GM19025 (cell line): ENCODE measurements around the gene ELOB.

Experiments used
- ATAC-seq: cut with Tn5 transposase; IDR thresholded peaks from one replicate; pipeline ENCODE4 v1.9.1; 2021; ENCODE audit warnings: mild to moderate bottlenecking, low read depth, moderate library complexity; ENCODE audit not compliant: unreplicated experiment

ELOB gene

DNA sequence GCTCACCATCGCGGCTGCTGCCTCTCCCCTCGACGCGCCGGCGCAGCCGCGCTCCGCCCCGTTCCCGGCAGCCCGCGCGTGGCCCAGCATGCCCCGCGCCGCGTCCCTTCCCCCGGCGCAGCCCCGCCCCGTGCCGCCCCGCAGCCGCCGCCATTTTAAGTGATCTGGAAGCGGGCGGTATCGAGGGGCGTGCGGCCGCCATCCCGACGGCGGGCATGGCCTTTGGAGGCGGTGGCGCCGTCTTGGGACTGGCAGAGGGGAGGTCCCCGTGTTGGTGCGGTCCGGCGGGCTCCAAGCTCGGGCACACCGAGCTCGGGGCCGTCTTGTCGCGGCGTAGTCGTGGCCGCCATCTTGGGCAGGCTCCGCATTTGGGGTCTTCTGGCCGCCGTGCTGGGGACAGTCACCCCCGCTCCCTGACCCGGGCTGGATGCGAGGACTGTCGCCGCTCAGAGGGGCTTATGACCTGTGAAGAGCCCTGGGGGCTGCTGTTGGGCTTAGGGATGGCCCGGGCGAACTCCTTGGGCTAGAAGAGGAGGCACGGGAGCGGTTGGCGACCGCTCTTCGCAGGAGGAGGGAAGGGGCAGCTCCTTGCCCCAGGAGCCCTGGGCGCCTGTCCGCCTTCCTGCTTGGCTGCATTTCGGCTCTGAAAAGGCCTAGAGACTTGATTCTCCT is at the start of gene ELOB:
Gene ELOB (minus strand): TSS at position 50 of the 672 bp plus-strand sequence. CDS start 41 bp downstream, at position 9.
- peak; percentile 82 for ATAC-seq

DNA sequence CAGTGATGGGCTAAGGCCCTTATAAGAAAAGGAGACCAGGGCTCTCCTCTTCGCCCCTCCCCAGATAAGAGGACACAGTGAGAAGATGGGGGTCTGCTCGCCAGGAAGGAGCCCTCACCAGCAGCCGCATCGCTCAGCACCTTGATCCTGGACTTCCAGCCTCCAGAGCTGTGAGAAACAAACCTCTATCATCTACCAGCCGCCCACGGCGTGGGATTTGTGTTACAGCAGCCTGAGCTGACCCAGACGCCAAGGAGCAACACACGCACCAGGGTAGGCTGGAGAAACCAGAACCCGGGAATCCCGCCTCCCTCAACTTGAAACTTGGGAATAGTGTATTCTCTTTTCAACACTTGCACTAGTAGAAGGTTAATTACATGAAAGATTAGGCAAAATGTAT is 48.8 kb upstream of the ELOB start:
- ATAC-seq, result no peak

GRCh38 chr16:2825049-2825742 is 48.1 kb upstream of the ELOB start:
- ATAC-seq, result no peak

DNA sequence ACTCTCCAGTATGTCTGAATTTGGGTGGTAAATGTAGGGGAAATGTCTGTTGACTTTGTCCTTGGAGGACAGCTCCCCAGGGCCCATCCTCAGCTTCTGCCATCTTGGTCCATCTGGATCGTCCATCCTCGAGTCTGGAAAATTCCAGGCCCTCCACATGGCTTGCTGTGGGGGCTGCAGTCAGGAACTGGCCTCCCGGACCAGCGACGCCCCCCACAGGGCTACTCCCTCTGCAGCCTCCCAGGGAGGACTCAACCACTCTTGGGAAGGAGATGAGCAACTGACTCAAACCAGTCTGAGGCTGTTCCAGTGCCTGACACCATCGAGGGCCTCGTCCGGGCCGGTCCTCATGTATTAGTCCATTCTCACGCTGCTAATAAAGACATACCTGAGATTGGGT is 47.5 kb upstream of the ELOB start:
- ATAC-seq, result no peak

DNA sequence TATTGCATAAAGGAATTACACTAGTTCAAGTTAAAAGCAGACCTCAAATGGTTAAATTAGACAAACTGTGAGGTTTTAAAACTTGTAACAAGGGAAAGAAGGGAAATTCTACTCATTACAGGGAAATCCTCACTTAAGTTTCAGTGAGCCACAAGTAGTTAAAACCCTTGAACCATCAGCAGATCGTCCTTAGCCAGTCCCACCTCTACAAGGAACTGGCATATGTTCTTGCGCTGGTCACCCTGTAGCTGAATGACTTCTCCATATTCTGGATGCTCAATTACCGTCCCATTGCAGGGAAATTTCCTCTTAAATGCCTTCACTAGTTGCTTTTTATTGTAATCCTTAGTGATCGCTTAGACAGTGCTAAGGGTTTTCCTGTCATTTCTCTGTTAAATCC is 45.4 kb upstream of the ELOB start:
- ATAC-seq, result no peak

DNA sequence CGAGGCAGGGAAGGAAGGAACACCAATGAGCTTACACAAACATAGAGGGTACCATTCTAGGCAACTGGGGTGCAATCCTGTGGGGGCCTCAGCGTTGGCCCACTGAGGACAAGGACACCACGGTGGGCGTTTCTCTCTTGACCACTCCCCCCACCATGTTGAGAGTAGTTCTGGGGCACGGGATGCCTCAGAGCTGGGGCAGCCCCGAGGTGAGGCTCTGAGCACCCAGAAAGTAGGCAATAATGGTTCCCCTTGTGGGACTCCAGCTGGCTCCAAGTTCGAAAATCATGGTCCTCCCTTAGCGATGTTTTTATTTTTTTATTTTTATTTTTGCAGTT is 45.0 kb upstream of the ELOB start:
- ATAC-seq, result no peak

GRCh38 chr16:2821487-2822157 is 44.5 kb upstream of the ELOB start:
- ATAC-seq, result no peak

DNA sequence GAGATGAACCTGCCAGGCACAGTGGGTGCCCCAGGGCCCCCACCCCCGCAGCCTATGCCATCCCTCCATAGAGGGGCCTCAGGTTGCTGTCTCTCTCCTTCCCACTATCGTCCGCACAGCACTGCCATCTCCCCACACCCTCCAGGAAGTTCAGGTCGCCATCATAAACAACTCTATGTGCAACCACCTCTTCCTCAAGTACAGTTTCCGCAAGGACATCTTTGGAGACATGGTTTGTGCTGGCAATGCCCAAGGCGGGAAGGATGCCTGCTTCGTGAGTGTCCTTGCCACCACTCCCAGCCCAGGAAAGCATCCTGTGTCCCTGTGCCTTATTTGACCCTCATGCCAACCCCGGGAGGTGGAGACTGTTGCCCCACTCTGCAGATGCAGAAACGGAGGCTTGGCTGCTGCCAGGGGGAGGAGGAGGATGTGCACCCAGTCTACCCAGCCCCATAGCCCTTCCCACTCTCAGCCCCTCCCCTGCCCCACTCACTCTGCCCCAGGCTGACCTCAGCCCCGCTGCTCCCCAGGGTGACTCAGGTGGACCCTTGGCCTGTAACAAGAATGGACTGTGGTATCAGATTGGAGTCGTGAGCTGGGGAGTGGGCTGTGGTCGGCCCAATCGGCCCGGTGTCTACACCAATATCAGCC is 43.9 kb upstream of the ELOB start:
- ATAC-seq, result no peak

GRCh38 chr16:2819939-2820835 is 43.1 kb upstream of the ELOB start:
- no peak for ATAC-seq

DNA sequence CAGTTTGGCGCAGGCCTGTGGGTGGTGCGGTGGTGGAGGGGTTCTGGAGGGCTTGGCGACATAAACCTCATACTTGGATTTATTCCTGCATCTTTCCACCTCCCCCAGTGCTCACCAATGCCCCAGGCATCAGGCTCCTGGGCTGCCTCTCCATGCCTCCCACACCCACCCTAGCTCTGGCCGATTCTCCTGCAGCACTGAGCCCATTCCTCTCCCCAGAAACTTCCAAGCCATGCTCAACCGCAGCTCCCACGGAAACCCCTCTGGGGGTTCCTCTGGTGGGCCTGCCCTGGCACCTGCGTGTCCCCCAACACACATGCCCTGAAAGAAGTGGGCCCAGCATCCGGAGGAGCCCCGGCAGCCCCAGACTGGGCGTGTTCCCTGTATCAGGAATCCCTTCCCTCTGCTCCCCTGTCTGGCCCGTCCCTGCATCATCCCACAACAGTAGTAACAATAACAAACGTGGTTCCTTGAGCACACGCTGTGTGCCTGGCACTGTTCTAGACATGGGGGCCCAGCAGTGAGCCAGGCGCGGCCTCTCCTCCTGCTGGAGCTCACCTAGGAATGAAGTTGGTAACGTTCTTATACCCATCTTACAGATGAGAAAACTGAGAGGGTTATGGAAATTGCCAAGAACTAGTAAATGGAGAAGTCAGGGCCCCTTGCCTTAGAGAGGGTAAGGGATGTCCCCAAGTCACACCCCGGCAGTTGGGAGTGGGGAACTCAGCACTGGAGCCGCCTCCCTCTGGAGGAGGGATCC is 42.3 kb upstream of the ELOB start:
- no peak for ATAC-seq

- ATAC-seq, result no peak
Observed at GRCh38 chr16:2818272-2818876, 41.3 kb upstream of the ELOB start.

DNA sequence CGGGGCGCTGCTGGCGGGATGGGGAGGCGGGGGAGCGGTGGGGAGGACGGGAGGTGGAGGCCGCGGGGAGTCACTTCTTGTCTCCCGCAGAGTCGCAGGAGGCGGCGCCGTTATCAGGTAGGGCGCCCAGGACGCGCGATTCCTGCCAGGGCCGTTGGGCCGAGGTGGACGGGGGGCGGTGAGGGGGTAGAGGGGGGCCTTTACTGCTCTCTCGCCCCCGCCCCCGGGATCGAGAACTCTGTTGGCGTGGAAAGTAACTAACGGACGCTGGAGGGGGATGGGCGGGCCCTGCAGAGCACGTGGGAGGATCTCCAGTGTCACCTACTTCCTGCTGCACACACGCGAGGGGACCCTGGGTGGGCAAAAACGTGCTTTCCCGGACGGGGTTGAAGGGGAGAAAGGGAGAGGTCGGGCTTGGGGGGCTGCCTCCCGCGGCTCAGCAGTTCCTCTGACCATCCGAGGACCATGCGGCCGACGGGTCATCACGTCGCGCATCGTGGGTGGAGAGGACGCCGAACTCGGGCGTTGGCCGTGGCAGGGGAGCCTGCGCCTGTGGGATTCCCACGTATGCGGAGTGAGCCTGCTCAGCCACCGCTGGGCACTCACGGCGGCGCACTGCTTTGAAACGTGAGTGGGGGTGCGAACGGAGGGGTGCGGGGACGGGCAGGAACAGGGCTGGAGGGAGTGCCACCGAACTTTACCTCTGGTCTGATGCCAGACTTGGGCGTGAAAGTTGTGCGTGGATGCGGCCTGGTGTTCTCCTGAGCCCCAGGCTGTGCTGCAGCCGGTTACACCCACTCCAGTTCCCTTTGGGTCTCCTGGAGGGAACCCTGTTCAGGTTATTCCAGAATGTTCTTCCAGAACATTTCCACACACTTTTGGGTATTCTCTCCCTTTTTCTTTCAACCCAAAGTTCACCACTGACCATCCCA is 40.5 kb upstream of the ELOB start:
- ATAC-seq, result no peak

DNA sequence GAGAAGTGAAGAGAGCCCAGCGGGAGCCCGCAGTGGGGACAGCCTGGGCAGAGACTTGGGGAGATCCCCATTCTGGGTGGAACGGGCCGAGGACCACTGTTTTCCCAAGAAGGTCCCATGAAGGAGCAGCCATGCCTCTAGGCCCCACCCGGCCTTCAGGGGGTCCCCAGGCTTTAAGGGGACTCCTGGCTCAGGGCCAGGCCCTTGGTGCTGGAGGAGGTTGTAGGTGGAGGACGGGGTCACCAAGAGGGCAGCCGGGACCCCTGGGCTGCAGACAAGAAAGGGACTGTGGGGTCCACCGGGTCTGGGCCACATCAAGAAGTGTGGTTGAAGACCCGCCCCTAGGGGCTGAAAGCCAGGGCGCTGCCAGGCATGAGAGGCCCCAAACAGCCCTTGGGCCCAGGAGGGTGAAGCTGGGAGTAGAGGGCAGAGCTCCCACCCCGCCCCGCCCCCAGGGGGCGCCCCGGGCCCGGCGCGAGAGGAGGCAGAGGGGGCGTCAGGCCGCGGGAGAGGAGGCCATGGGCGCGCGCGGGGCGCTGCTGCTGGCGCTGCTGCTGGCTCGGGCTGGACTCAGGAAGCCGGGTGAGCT is 39.8 kb upstream of the ELOB start, which contains the start of gene PRSS21:
Gene PRSS21 (plus strand): TSS at position 487 of the 589 bp plus-strand sequence. CDS start 32 bp downstream, at position 519.
- ATAC-seq, result no peak

- no peak for ATAC-seq
Observed at GRCh38 chr16:2815299-2815771, 38.3 kb upstream of the ELOB start.

DNA sequence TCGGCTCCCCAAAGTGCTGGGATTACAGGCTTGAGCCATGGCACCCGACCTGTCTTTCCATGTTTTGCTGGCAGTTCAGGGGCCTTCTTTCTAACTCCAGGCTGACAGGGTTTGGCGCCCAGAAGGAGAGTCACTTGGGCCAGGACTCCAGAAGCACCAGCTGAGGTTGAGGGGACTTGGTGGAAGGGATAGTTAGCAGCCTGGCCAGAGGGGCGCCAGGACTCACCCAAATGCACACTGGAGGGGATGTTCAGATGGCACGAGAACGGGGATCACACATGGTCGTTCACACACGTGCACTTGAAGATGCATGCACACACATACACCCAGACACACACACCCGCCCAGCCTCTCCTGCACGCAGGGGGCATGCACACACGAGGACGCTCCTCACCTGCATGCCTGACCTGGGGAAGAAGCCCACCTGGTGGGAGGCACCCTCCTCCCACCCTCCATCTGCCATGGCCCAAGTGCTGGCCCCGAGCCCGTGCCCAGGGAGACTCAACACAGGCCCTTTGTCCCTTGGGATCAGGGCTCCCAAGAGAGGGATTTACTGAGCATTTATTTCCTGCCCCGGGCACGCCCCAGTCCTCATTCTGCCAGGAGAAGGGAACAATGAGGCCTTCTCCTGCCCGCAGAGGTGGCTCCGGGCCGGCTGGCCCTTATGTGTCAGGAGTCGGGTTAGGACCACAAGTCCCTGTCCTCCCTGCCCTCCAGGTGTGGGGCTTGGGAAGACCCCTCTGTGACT is 37.6 kb upstream of the ELOB start:
- ATAC-seq, result no peak

- no peak for ATAC-seq
Observed at GRCh38 chr16:2813771-2814221, 36.7 kb upstream of the ELOB start.
